HG02885 (cell line): ENCODE data around the gene SHC3.
"Not testable (repeated sequence)": the region's sequence is repeated elsewhere in the genome, so short reads cannot be mapped to it uniquely, and the experiment has no call there.

Experiments
- ATAC-seq: cut with Tn5 transposase; IDR thresholded peaks from one replicate; pipeline ENCODE4 v1.9.1; 2021; ENCODE audit warnings: mild to moderate bottlenecking; ENCODE audit not compliant: unreplicated experiment, poor library complexity

Gene SHC3

GRCh38 chr9:89177944-89178829 is at the start of gene SHC3:
SHC3 (minus strand) TSS chr9:89178818; CDS start chr9:89178460, 358 bp downstream.
- no peak for ATAC-seq

GRCh38 chr9:89225991-89226471 is 47.4 kb upstream of the SHC3 start:
- ATAC-seq = no peak

- ATAC-seq = no peak
Measured at GRCh38 chr9:89225587-89225986, 47.0 kb upstream of the SHC3 start.

- ATAC-seq = no peak
Measured at GRCh38 chr9:89225036-89225435, 46.4 kb upstream of the SHC3 start.

GRCh38 chr9:89224633-89225032 is 46.0 kb upstream of the SHC3 start:
- no peak for ATAC-seq

- ATAC-seq = no peak
Measured at GRCh38 chr9:89223396-89223977, 44.9 kb upstream of the SHC3 start.

GRCh38 chr9:89219637-89220036 is 41.0 kb upstream of the SHC3 start:
- peak; percentile 67 for ATAC-seq

- no peak for ATAC-seq
Measured at GRCh38 chr9:89218040-89218928, 39.7 kb upstream of the SHC3 start.

- ATAC-seq = no peak
Measured at GRCh38 chr9:89215342-89215741, 36.7 kb upstream of the SHC3 start.

GRCh38 chr9:89213396-89213880 is 34.8 kb upstream of the SHC3 start:
- ATAC-seq = no peak

- no peak for ATAC-seq
Measured at GRCh38 chr9:89212171-89212570, 33.6 kb upstream of the SHC3 start.

GRCh38 chr9:89209311-89209710 is 30.7 kb upstream of the SHC3 start:
- not testable (repeated sequence) for ATAC-seq

GRCh38 chr9:89207026-89207425 is 28.4 kb upstream of the SHC3 start:
- no peak for ATAC-seq

GRCh38 chr9:89204801-89205200 is 26.2 kb upstream of the SHC3 start:
- no peak for ATAC-seq

GRCh38 chr9:89195131-89195797 is 16.6 kb upstream of the SHC3 start:
- no peak for ATAC-seq

- ATAC-seq = no peak
Measured at GRCh38 chr9:89194421-89195130, 16.0 kb upstream of the SHC3 start.

- no peak for ATAC-seq
Measured at GRCh38 chr9:89191004-89191403, 12.4 kb upstream of the SHC3 start.

- no peak for ATAC-seq
Measured at GRCh38 chr9:89189215-89189614, 10.6 kb upstream of the SHC3 start.

GRCh38 chr9:89187950-89188349 is 9.3 kb upstream of the SHC3 start:
- no peak for ATAC-seq
